ENCODE results near the gene GOLGA5.
A peak's percentile ranks its signal among the peaks of the same experiment; 100 is the strongest.
"Not testable (repeated sequence)": the region's sequence is repeated elsewhere in the genome, so short reads cannot be mapped to it uniquely, and the experiment has no call there.

The GOLGA5 gene, protein sequence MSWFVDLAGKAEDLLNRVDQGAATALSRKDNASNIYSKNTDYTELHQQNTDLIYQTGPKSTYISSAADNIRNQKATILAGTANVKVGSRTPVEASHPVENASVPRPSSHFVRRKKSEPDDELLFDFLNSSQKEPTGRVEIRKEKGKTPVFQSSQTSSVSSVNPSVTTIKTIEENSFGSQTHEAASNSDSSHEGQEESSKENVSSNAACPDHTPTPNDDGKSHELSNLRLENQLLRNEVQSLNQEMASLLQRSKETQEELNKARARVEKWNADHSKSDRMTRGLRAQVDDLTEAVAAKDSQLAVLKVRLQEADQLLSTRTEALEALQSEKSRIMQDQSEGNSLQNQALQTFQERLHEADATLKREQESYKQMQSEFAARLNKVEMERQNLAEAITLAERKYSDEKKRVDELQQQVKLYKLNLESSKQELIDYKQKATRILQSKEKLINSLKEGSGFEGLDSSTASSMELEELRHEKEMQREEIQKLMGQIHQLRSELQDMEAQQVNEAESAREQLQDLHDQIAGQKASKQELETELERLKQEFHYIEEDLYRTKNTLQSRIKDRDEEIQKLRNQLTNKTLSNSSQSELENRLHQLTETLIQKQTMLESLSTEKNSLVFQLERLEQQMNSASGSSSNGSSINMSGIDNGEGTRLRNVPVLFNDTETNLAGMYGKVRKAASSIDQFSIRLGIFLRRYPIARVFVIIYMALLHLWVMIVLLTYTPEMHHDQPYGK

DNA sequence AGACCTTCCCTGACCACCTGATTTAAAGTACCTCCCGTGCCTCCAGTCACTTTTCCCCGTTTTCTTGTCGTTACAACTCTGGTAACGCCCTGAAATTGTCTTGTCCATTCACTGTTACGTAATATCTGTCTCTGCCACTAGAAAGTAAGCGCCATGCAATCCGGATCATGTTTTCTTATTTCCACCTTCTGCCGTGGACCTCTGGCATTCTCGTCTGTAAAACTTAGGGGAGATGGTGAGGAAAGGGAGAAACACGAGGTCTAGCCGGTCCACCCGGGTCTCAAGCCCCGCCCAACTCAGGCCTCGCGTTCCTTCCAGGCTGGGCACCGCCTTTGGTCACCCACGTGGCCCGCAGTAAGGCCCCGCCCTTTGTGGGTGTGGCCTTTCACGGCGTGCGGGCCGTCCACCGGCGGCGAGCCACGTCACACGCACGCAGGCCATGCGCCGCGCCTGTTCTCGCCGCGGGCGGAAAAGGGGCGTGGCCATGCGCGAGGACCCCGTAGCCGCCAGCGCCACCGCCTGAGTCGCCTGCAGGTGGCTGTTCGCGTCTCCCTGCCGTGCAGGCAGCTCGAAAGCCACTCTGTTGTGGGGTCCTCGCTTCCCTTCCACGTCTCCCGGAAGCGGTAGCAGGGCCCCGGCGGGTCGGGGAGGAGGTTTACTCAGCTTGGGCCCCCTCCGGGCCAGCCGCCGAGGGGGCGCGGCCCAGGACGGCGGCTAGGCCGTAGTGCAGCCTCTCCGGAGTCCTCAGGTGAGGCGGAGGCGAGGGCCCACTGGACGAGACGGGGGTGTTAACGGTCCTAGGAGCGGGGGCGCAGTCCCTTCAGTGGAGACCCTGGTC is at the start of gene GOLGA5:
Gene GOLGA5 (plus strand): TSS at position 597 of the 838 bp plus-strand sequence. CDS start 3,133 bp downstream, outside the sequence.
- peak; percentile 97 to 98 for DNase-seq

DNA sequence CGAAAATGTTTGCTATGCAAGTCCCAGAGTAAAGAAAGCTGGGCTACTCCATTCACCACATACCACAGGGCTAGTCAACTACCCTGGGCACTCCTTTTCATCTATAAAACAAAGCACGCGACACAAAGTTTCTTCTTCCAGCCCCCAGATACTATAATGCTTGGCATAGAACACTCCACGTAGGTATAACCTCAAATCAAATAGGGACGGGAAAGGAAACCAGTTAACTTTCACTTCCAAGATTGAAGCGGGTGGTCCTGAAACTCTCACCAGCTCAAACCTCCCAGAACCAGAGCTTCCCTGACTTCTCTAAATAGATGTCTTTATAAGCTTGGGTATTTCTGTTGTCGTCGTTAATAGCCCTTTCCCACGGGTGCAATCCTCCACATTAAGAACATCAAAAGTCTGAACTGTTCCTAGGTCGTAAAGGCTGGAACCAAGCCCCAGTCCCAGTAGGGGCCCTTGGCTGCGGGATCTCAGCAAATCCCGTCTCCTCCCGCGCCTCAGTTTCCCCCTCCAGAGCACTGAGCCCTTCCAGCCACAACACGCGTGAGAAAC is 46.3 kb upstream of the GOLGA5 start:
- DNase-seq: no peak

DNA sequence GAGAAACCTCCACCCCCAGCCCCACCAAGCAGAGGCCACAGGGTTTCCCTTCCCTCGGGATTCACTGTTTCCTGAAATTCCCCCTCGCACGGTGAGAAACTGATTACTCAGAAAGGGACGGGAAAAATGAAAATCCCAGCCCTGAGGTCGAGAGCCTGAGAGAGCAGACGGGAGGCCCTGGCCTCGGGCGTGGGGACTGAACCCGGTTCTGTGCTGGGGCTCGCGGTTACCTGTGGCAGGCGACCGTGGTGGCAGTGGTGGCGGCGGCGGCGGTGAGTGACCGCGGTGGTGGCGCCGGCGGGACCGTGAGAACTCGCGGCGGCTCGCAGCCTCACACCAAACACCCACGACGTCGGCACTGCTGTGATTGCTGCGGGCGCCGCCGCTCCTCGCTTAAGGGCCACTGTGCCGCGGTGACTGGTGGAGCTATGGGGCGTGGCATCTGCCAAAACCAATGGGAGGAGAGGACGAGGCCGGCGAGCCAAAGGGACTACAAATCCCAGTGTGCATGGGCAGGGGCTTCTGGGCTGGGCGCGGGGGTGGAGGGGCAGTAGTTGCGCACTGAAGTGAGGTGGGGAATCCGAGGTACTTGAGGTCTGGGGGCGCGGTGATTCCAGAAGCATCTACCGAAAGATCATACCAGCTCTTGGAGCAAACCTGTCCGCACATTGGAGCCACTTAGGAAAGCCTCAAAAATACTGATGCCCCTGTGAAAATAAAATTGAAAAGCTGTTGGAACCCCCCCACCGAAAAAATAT is 45.7 kb upstream of the GOLGA5 start, which contains the start of gene LGMN:
Gene LGMN (minus strand): TSS at position 369 of the 758 bp plus-strand sequence. CDS start 15,841 bp downstream, outside the sequence.
- DNase-seq: peak; percentile 81 to 82

DNA sequence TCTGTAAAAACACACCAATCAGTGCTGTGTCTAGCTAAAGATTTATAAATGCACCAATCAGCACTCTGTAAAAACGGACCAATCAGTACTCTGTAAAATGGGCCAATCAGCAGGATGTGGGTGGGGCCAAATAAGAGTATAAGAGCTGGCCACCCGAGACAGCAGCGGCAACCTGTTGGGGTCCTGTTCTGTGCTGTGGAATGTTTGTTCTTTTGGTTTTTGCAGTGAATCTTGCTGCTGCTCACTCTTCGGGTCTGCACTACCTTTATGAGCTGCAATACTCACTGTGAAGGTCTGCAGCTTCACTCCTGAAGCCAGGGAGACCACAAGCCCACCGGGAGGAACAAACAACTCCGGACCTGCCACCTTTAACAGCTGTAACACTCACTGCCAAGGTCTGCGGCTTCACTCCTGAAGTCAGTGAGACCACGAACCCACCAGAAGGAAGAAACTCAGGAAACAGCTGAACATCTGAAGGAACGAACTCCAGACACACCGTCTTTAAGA is 43.8 kb upstream of the GOLGA5 start:
- peak; percentile 33 to 47 for DNase-seq

DNA sequence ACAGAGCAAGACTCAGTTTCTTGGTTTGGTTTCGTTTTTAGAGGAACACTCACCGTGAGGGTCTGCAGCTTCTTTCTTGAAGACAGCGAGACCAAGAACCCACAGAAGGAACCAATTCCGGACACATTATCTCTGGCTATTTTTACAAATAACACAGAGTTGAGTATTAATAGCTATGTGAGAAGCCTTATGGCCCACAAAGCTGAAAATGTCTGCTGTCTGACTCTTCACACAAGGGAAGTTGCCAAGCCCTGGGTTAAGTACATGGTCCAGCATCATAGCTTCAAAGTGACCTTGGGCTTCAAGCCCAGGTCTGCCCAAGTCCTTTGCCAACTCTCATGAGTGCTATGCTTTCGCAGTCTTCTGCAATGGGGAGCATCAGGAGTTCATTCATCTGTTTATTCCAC is 43.1 kb upstream of the GOLGA5 start:
- DNase-seq: no peak

DNA sequence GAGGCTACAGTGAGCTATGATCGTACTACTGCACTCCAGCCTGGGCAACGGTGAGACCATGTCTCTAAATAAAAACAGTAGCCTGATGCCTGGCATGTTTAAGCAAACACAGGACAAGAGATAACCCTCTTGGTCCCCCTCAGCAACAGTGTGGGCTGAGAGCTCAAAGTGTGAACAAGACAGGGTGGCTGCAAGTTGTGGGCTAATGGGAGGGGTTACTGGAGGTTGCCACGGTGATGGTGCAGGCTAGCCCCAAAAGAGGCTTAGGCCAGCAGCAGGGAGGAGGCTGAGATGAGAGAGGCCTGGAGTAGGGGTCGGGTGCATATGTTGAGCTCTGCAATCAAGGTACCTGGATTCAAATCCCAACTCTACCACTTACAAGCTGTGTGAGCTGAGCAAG is 42.3 kb upstream of the GOLGA5 start:
- no peak for DNase-seq

DNA sequence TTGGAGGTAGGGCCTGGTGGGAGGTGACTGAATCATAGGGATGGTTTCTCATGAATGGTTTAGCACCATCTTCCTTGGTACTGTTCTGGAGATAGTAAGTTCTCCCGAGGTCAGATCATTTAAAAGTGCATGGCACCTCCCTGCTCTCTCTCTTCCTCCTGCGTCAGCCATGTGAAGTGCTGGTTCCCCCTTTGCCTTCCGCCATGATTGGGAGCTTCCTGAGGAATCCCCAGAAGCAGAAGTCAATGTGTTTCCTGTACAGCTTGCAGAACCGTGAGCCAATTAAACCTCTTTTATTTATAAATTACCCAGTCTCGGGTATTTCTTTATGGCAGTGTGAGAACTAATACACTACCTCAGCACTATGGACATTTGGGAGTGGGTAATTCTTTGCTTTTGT is 40.9 kb upstream of the GOLGA5 start:
- no peak for DNase-seq

DNA sequence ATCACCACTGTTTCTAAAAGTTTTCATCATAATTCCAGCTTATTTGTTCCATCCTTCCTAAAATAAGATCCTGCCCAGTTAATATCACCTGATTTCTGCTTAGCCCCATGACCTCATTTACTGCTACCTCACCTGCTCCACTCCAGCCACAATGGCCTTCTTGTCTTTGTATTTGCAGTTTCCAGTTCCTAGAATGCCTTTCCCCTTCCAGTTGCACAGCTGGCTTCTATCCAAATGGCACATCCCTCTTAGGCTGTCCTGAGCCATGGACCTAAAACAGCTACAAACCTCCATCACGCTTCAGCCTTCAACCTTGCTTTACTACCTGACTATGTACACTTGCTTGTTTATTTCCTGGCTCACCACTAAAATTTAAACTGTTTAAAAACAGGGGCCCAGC is 39.1 kb upstream of the GOLGA5 start:
- DNase-seq: no peak

DNA sequence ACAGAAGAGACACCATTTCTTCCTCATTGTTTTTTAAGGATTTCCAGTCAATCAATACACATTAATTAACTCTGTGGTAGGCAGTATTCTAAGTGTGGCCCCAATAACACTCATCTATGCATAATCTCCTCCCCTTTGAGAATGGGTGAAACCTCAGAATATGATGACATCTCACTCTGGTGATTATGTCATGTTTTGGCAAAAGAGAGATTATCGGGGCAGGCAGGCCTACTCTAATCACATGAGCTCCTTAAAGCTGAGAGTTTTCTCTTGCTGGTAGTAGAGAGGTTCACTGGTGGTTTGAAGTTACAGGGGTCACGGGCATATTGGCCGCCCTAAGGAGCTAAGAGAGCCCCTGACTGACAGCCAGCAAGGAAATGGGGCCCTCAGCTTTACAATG is 38.6 kb upstream of the GOLGA5 start:
- no peak for DNase-seq

DNA sequence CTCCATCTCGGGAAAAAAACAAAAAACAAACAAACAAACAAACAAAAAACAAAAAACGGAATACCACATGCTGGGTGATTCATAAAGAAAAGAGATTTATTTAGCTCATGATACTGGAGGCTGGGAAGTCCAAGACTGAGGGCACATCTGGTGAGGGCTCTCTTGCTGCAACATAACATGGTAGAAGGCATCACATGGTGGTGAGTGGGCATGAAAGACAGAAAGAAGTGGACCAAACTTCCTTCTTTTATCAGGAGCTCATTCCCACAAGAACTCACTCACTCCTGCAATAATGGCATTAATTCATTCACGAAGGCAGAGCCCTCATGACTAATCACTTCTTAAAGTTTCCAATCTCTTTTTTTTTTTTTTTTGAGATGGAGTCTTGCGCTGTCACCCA is 37.7 kb upstream of the GOLGA5 start:
- DNase-seq: no peak

DNA sequence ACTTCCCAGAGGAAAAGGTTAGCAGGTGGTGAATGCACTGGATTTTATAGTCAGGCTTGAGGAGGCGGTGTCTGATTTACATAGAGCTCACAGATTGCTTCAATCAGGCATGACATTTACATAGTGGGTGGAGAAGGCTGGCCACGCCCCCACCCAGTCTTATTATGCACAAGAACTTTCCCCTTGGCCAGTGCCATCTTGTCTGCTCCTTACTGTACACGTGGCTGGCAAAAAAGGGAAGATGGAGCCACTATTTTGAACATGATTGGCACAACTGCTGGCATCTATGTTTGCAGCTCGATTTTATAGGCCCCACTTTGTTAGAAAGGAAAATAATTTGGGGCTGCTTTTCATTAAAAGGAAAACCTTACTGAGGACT is 34.8 kb upstream of the GOLGA5 start:
- DNase-seq: no peak

DNA sequence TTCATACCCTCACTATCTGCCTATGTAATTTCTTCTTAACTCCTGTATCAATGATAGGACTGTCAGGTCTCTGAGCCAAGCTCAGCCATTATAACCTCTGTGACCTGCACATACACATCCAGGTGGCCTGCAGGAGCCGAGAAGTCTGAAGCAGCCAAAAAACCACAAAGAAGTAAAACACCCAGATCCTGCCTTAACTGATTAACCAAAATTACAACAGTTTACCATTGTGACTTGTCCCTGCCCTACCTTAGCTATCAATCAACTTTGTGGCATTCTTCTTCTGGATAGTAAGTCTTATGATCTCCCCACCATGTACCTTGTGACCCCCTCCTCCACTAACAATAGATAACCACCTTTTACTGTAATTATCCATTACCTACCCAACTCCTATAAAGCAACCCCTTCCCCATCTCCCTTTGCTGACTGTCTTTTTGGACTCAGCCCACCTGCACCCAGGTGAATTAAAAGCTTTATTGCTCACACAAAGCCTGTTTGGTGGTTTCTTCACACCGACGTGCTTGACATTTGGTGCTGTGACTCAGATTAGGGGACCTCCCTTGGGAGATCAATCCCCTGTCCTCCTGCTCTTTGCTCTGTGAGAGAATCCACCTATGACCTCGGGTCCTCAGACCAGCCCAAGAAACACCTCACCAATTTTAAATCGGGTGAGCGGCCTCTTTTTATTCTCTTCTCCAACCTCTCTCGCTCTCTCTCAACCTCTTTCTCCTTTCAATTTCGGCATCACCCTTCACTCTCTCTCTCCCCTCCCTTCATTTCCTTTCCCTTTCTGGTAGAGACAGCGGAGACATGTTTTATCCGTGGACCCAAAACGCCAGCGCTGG is 34.2 kb upstream of the GOLGA5 start:
- no peak for DNase-seq

DNA sequence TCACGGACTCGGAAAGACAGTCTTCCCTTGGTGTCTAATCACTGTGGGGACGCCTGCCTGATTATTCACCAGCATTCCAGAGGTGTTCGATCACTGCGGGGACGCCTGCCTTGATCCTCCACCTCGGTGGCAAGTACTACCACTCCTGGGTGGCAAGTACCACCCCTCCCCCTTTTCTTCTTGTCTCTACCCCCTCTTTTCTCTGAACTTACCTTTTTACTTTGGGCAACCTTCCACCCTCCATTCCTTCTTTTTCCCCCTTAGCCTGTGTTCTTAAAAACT is 33.6 kb upstream of the GOLGA5 start:
- DNase-seq: no peak

DNA sequence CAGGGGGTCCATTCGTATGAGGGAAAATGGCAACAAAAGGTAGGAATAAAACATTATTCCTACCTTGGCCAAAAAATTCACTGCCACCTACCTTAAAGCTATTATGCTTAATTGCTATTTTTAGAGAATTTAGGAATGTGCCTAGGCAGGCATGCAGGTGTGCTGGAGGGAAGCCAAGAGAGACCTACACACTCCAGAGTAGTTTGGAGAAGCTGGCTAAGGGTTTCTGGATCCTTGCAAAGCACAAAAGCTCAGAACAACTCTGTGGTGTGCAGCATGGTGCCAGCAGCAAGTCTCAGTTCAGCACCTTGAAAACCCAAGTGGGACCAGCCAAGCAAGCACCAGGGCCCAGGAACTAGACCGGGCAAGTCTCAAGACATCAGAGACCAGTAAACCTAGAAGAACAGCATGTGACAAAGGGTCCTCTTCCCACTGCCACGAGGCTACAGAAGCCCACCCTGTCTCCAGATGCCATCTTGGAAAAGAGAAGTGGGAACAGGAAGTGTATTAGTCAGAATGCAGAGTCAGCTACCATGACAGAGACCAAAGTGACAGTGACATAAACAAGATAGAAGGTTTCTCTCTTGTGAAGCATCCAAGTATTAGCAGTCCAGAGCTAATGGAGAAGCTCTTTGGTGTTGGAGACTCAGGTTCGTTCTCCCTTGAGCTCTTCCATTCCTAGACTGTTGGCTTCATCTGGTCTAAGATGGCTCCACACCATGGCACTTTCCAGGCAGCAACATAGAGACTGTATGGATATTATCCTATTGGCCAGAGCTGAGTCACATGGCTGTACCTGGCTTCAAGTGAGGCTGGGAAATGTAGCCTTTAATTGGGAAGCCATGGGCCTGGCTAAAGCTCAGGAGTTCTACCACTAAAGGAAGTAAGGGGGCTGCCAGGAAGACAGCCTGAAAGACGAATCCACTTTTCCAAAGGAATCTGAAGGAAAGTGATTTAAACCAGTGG is 30.2 kb upstream of the GOLGA5 start:
- not testable (repeated sequence) for DNase-seq

DNA sequence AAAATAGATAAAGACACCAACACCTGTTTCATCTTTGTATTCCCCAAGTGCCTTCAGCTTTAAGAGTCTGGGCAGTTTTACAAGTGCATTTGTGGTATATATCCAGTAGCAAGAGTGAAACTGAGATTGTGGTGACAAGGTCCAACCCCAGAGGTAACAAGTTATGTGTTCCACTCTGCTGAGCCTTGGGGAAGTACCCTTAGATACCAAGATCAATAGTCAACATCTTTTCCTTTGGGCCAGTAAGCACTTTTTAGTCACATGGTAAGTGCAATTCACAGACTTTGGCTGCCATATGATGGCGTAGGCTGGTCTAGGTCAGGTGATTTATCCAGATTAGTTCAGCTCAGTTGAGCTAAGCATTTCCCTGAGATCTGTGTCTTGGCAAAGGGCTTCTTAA is 25.9 kb upstream of the GOLGA5 start:
- DNase-seq: peak; percentile 10 to 39

DNA sequence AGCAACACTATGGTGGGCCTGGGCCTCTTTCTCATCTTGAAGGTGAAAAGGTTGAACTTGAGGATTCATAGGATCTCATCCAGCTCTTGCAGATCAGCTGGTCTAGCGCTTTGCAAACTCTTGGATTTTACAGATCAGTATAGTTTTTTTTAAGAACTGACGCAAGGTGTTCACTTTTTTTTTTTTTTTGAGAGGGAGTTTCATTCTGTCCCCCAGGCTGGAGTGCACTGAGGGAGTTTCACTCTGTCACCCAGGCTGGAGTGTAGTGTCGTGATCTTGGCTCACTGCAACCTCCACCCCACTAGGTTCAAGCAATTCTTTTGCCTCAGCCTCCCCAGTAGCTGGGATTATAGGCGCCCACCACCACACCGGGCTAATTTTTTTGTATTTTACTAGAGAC is 25.3 kb upstream of the GOLGA5 start:
- DNase-seq: no peak

DNA sequence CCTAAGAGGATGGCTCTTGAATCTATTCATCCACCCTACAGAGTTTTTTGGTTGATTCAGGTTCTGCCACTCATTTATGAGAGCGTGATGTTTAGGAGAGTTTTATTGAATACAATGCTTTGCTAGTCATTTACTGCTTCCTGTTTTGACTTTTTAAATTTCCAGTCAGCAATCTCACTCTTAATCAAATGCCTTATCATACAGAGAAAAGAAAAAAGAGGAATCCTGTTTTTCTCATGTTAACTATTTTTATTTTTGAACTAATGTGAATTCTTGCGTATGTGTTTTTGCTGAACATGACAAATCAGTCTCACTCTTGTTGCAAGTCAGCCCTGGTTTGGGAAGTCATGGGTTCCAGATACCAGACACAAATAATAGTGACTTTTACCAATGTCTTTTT is 23.6 kb upstream of the GOLGA5 start:
- no peak for DNase-seq

DNA sequence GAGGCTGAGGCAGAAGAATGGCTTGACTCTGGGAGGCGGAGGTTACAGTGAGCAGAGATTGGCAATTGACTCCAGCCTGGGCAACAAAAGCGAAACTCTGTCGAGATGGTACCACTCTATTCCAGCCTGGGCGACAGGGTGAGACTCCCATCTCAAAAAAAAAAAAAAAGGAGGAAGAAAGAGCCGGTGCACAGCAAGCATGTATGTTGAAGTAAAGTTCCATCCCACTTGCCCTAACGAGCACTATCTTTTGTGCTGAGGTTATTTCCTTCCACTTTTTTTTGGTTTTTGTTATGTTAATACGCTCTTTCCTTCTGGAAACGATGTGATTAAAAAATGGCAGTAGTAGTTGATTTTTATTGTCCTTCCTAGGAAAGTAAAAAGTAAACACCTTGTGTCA is 19.5 kb upstream of the GOLGA5 start:
- DNase-seq: no peak

DNA sequence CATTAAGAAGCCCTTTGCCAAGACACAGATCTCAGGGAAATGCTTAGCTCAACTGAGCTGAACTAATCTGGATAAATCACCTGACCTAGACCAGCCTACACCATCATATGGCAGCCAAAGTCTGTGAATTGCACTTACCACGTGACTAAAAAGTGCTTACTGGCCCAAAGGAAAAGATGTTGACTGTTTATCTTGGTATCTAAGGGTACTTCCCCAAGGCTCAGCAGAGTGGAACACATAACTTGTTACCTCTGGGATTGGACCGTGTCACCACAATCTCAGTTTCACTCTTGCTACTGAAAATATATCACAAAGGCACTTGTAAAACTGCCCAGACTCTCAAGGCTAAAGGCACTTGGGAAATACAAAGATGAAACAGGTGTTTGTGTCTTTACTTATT is 18.8 kb upstream of the GOLGA5 start:
- not testable (repeated sequence) for DNase-seq
